ENCODE measurements around the gene HRH3. TPM values are rescaled to one million over a fixed set of nuclear protein-coding genes. Genes with fewer than 3 reads are reported as not detected.

The HRH3 gene
- total RNA-seq, 1 experiment from 2014 or later = not detected

- POLR2A ChIA-PET = no interaction called here
- intact Hi-C loops (cut with micrococcal nuclease) = no loop called here
- no TSS peak for BruUV-seq (replicated peaks)
- TF ChIP-seq CTCF (IDR thresholded peaks at IDR 0.05; ENCODE audit: unreplicated experiment) = no peak
- H3K4me3 Mint-ChIP-seq (ENCODE audit: unreplicated experiment) = no peak overlapping the region
- H3K4me1 Mint-ChIP-seq (ENCODE audit: insufficient read depth, unreplicated experiment) = no peaks in the 10 kb centered on the region
- DNase-seq (ENCODE audit: unreplicated experiment) = no peak
- H3K9me3 Mint-ChIP-seq (ENCODE audit: unreplicated experiment) = no peaks in the 10 kb centered on the region
- no peaks in the 10 kb centered on the region for H3K27me3 Mint-ChIP-seq (ENCODE audit: insufficient read depth, unreplicated experiment)
- H3K27ac Mint-ChIP-seq (ENCODE audit: low read depth, unreplicated experiment) = no peak overlapping the region
- CTCF ChIA-PET = interaction anchor here (0.9 kb wide), 1 partner anchor 28 kb away, joined by 3 read pairs; no protein-coding TSS in a partner anchor
- H3K36me3 Mint-ChIP-seq (ENCODE audit: insufficient read depth, unreplicated experiment) = peaks cover 21% of the 10 kb centered on the region
Measured at GRCh38 chr20:62206388-62206775, 13.7 kb downstream of the HRH3 start.

- H3K4me1 Mint-ChIP-seq (ENCODE audit: insufficient read depth, unreplicated experiment) = no peaks in the 10 kb centered on the region
- peaks cover 21% of the 10 kb centered on the region for H3K36me3 Mint-ChIP-seq (ENCODE audit: insufficient read depth, unreplicated experiment)
- no peaks in the 10 kb centered on the region for H3K9me3 Mint-ChIP-seq (ENCODE audit: unreplicated experiment)
- H3K27me3 Mint-ChIP-seq (ENCODE audit: insufficient read depth, unreplicated experiment) = no peaks in the 10 kb centered on the region
- CTCF ChIA-PET = interaction anchor here (0.7 kb wide), 1 partner anchor 26 kb away, joined by 5 read pairs; no protein-coding TSS in a partner anchor
- TF ChIP-seq CTCF (IDR thresholded peaks at IDR 0.05; ENCODE audit: unreplicated experiment) = no peak
- no TSS peak for BruUV-seq (replicated peaks)
- no peak for DNase-seq (ENCODE audit: unreplicated experiment)
- intact Hi-C loops (cut with micrococcal nuclease) = no loop called here
- no peak overlapping the region for H3K4me3 Mint-ChIP-seq (ENCODE audit: unreplicated experiment)
- H3K27ac Mint-ChIP-seq (ENCODE audit: low read depth, unreplicated experiment) = no peak overlapping the region
- POLR2A ChIA-PET = no interaction called here
Measured at GRCh38 chr20:62205618-62206387, 14.3 kb downstream of the HRH3 start.

GRCh38 chr20:62203378-62204030 is 16.6 kb downstream of the HRH3 start:
- no TSS peak for BruUV-seq (replicated peaks)
- intact Hi-C loops (cut with micrococcal nuclease) = no loop called here
- Mint-ChIP-seq H3K4me3 (ENCODE audit: unreplicated experiment) (no peak overlapping the region), H3K27ac (ENCODE audit: low read depth, unreplicated experiment) (no peak overlapping the region), H3K9me3 (ENCODE audit: unreplicated experiment) (no peaks in the 10 kb centered on the region), H3K27me3 (ENCODE audit: insufficient read depth, unreplicated experiment) (no peaks in the 10 kb centered on the region), H3K4me1 (ENCODE audit: insufficient read depth, unreplicated experiment) (no peaks in the 10 kb centered on the region), H3K36me3 (ENCODE audit: insufficient read depth, unreplicated experiment) (peaks cover 40% of the 10 kb centered on the region)
- CTCF ChIA-PET = no interaction called here
- POLR2A ChIA-PET = no interaction called here
- no peak for TF ChIP-seq CTCF (IDR thresholded peaks at IDR 0.05; ENCODE audit: unreplicated experiment)
- DNase-seq (ENCODE audit: unreplicated experiment) = peak; percentile 17

GRCh38 chr20:62202676-62203377 is 17.3 kb downstream of the HRH3 start:
- no peak for DNase-seq (ENCODE audit: unreplicated experiment)
- Mint-ChIP-seq H3K4me3 (ENCODE audit: unreplicated experiment) (no peak overlapping the region), H3K27ac (ENCODE audit: low read depth, unreplicated experiment) (no peak overlapping the region), H3K27me3 (ENCODE audit: insufficient read depth, unreplicated experiment) (no peaks in the 10 kb centered on the region), H3K4me1 (ENCODE audit: insufficient read depth, unreplicated experiment) (no peaks in the 10 kb centered on the region), H3K9me3 (ENCODE audit: unreplicated experiment) (no peaks in the 10 kb centered on the region), H3K36me3 (ENCODE audit: insufficient read depth, unreplicated experiment) (peaks cover 47% of the 10 kb centered on the region)
- TSS peak; percentile 25 for BruUV-seq (replicated peaks)
- intact Hi-C loops (cut with micrococcal nuclease) = no loop called here
- no peak for TF ChIP-seq CTCF (IDR thresholded peaks at IDR 0.05; ENCODE audit: unreplicated experiment)
- POLR2A ChIA-PET = no interaction called here
- CTCF ChIA-PET = no interaction called here
